ENCODE results near the gene CCDC191.

- TF ChIP-seq CTCF (IDR thresholded peaks at IDR 0.05; ENCODE audit: low read length): no peak
- no peak for TF ChIP-seq EZH2phosphoT487 (IDR thresholded peaks at IDR 0.05; ENCODE audit: low read length)
- TF ChIP-seq EZH2 (optimal IDR thresholded peaks at IDR 0.05; ENCODE audit: low read depth, low read length): no peak
These were observed 23.9 kb upstream of the CCDC191 start for GRCh38 chr3:114080201-114080600.

Measured in MM.1S (cell line).